ENCODE data around the gene VPS51.

DNA sequence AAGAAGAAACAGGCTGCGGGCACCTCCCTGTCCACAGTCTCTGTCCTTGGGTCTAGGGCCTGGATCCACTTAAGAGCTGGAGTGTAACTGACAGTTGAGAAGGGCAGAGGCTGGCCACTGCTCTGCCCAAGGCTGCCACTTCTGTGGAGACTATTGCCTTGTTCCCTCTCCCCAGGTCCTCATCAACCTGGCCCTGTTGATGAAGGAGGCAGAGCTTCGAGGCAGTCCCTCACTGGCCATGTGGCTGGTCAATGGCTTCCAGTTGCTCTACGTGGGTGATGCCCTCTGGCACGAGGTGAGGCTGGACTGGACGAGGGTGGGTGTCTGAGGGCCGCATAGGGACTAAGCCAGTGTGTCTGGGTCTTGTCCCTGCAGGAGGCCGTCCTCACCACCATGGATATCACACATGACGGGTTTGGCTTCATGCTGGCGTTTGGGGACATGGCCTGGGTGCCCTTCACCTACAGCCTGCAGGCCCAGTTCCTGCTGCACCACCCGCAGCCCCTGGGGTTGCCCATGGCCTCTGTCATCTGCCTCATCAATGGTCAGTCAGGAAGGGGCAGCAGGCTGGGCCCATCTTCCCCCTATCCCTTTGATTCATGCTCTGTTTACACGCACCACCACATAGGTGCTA is 18.6 kb downstream of the VPS51 start:
- TF ChIP-seq, protein P1, sequence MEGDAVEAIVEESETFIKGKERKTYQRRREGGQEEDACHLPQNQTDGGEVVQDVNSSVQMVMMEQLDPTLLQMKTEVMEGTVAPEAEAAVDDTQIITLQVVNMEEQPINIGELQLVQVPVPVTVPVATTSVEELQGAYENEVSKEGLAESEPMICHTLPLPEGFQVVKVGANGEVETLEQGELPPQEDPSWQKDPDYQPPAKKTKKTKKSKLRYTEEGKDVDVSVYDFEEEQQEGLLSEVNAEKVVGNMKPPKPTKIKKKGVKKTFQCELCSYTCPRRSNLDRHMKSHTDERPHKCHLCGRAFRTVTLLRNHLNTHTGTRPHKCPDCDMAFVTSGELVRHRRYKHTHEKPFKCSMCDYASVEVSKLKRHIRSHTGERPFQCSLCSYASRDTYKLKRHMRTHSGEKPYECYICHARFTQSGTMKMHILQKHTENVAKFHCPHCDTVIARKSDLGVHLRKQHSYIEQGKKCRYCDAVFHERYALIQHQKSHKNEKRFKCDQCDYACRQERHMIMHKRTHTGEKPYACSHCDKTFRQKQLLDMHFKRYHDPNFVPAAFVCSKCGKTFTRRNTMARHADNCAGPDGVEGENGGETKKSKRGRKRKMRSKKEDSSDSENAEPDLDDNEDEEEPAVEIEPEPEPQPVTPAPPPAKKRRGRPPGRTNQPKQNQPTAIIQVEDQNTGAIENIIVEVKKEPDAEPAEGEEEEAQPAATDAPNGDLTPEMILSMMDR (IDR thresholded peaks at IDR 0.05; ENCODE audit: low read length), result no peak
- TF ChIP-seq EZH2phosphoT487 (IDR thresholded peaks at IDR 0.05; ENCODE audit: low read length), result no peak

Data from MM.1S (cell line).